Endothelial cell of umbilical vein (primary cell): Measurements from ENCODE around the gene KCNMA1. TPM values are rescaled to one million over a fixed set of nuclear protein-coding genes. Genes with fewer than 3 reads are reported as not detected.

Experiments
- BruUV-seq: library from RNA; stranded (reverse); fragments of 400-500 nt; replicated peaks from 2 replicates; lab custom pipeline; 2021; lab: Mats Ljungman, UMichigan
- CTCF ChIA-PET: fragments of 300-600, 350-600 bp; sonication (Branson Sonifier 250); formaldehyde crosslinking; loops from one replicate; lab custom pipeline; 2021; ENCODE audit warnings: antibody characterized with exemption, inconsistent platforms; lab: Charles Lee
- POLR2A ChIA-PET: fragments of 300-600, 350-600 bp; sonication (Branson Sonifier 250); formaldehyde crosslinking; loops from one replicate; lab custom pipeline; 2021; ENCODE audit warnings: antibody characterized with exemption, inconsistent platforms; lab: Charles Lee
- DNase-seq: peaks from one replicate; pipeline ENCODE4 v3.0.0-alpha.2; 2011; ENCODE audit warnings: low read depth, low spot score
- FAIRE-seq: peaks from 2 replicates; lab custom pipeline; 2011; peaks lifted over from hg19 to GRCh38; lab: Jason Lieb, UNC
- H2AFZ ChIP-seq: 2 replicates; pipeline ENCODE4 v1.6.0; 2012; ENCODE audit warnings: low read depth, low read length, control low read depth, inconsistent platforms
- H3K27ac ChIP-seq: 2 replicates; pipeline ENCODE4 v1.5.1; 2011; ENCODE audit warnings: low read depth, mild to moderate bottlenecking, control low read depth, low read length, moderate library complexity; ENCODE audit not compliant: insufficient read depth
- H3K27me3 ChIP-seq, 2 experiments: 2 replicates each; pipeline versions ENCODE4 v1.6.0 to v1.6.1; 2011; ENCODE audit warnings: low read length in 2 of 2, mixed read lengths in 1 of 2; ENCODE audit not compliant: control insufficient read depth in 2 of 2, insufficient read depth in 2 of 2
- H3K36me3 ChIP-seq, 2 experiments: 2 replicates in 1 of 2; 3 replicates in 1 of 2; pipeline ENCODE4 v1.5.1; 2011; ENCODE audit warnings: low read length in 2 of 2, mild to moderate bottlenecking in 1 of 2, moderate library complexity in 1 of 2; ENCODE audit not compliant: control insufficient read depth in 2 of 2, insufficient read depth in 2 of 2; ENCODE audit errors: extremely low read depth in 1 of 2
- H3K4me1 ChIP-seq: 3 replicates; pipeline ENCODE4 v1.5.1; 2011; ENCODE audit warnings: mild to moderate bottlenecking, low read length; ENCODE audit not compliant: control insufficient read depth, insufficient read depth; ENCODE audit errors: extremely low read depth
- H3K4me2 ChIP-seq: 2 replicates; pipeline ENCODE4 v1.6.1; 2011; ENCODE audit warnings: low read length, control low read depth, mixed read lengths; ENCODE audit not compliant: insufficient read depth
- H3K4me3 ChIP-seq, 3 experiments: fragments of 200-600 bp in 1 of 3; sonication (generic), shearing (Covaris generic) in 1 of 3; replicated peaks in 1 of 3; 2 replicates each; pipeline ENCODE4 v1.5.1; 2011 to 2016; ENCODE audit warnings: control low read depth in 3 of 3, low read length in 3 of 3, mild to moderate bottlenecking in 2 of 3, inconsistent platforms in 1 of 3, low read depth in 1 of 3, moderate library complexity in 1 of 3; ENCODE audit not compliant: insufficient read depth in 1 of 3
- H3K79me2 ChIP-seq: 2 replicates; pipeline ENCODE4 v1.6.0; 2012; ENCODE audit warnings: low read length, inconsistent platforms; ENCODE audit not compliant: control insufficient read depth, insufficient read depth
- H3K9ac ChIP-seq: replicated peaks from 2 replicates; pipeline ENCODE3; 2011; ENCODE audit warnings: low read length, control low read depth; ENCODE audit not compliant: insufficient read depth; ENCODE audit errors: extremely low read depth
- H3K9me1 ChIP-seq: replicated peaks from 3 replicates; pipeline ENCODE4 v1.6.0; 2011; ENCODE audit warnings: mild to moderate bottlenecking, low read length; ENCODE audit not compliant: control insufficient read depth, insufficient read depth; ENCODE audit errors: extremely low read depth
- H3K9me3 ChIP-seq: replicated peaks from 2 replicates; pipeline ENCODE4 v1.5.1; 2012; ENCODE audit warnings: low read length, inconsistent platforms; ENCODE audit not compliant: control insufficient read depth, insufficient read depth
- H4K20me1 ChIP-seq: replicated peaks from 2 replicates; pipeline ENCODE3; 2011; ENCODE audit warnings: mild to moderate bottlenecking, low read length; ENCODE audit not compliant: control insufficient read depth, insufficient read depth; ENCODE audit errors: extremely low read depth
- CTCF ChIP-seq, 2 donors: IDR thresholded peaks; 1 replicate in 1 of 2; 2 replicates in 1 of 2; pipeline ENCODE4 v1.5.1; 2011; ENCODE audit warnings: low read length in 2 of 2, mild to moderate bottlenecking in 2 of 2, moderate library complexity in 2 of 2, control low read depth in 1 of 2, inconsistent platforms in 1 of 2, low read depth in 1 of 2; ENCODE audit not compliant: insufficient read depth in 1 of 2; ENCODE audit errors: extremely low read depth in 1 of 2
- EZH2 ChIP-seq: IDR thresholded peaks from 2 replicates; pipeline ENCODE4 v1.6.1; 2012; ENCODE audit warnings: borderline replicate concordance, low read depth, mild to moderate bottlenecking, moderate library complexity, low read length, inconsistent platforms; ENCODE audit not compliant: severe bottlenecking
- FOS ChIP-seq: IDR thresholded peaks from 2 replicates; pipeline ENCODE4 v1.6.1; 2011; ENCODE audit warnings: mild to moderate bottlenecking, low read length, moderate library complexity, borderline replicate concordance; ENCODE audit not compliant: insufficient read depth
- GATA2 ChIP-seq: IDR thresholded peaks from 2 replicates; pipeline ENCODE4 v1.7.0; 2011; ENCODE audit warnings: low read depth, mild to moderate bottlenecking, moderate library complexity, mixed read lengths, low read length; ENCODE audit not compliant: insufficient read length, insufficient read depth
- JUN ChIP-seq: IDR thresholded peaks from 2 replicates; pipeline ENCODE4 v1.6.1; 2011; ENCODE audit warnings: borderline replicate concordance, low read depth; ENCODE audit not compliant: insufficient read length, insufficient read depth
- MAX ChIP-seq: IDR thresholded peaks from 2 replicates; pipeline ENCODE4 v1.6.1; 2011; ENCODE audit not compliant: insufficient read depth, insufficient read length
- MYC ChIP-seq: IDR thresholded peaks from one replicate; pipeline ENCODE4 v1.6.1; 2011; ENCODE audit warnings: mild to moderate bottlenecking, low read depth, low read length
- POLR2A ChIP-seq: IDR thresholded peaks from 2 replicates; pipeline ENCODE4 v1.6.1; 2012; ENCODE audit warnings: low read depth, mild to moderate bottlenecking, control low read depth, low read length
- POLR2AphosphoS5 ChIP-seq: IDR thresholded peaks from 2 replicates; pipeline ENCODE4 v1.6.1; 2012; ENCODE audit warnings: low read depth, mild to moderate bottlenecking, control low read depth, low read length, moderate library complexity; ENCODE audit not compliant: insufficient read depth
- dilution Hi-C: fragments of 300-500 bp; cut with MboI; formaldehyde crosslinking; loops from one replicate; pipeline ENCODE4 v1.15.0; 2019; ENCODE audit warnings: low sequenced_read_pairs; ENCODE audit not compliant: extremely low pct_ligation_motif_present
- intact Hi-C: fragments of 100-400 bp; cut with micrococcal nuclease; formaldehyde crosslinking; loops from one replicate; pipeline ENCODE4 v1.10.0; 2022
- polyA plus RNA-seq, 4 experiments: library from polyadenylated mRNA; depleted of rRNA in 3 of 4; stranded (reverse) in 3 of 4; unstranded in 1 of 4; fragments of >200 nt; gene quantifications; 2 replicates each; pipeline versions ENCODE4 v1.2.1 to v1.2.3, GENCODE V29; 2011 to 2012; ENCODE audit warnings: missing spikeins in 1 of 4
- total RNA-seq: library from RNA; stranded (reverse); gene quantifications from 2 replicates; pipeline ENCODE4 v1.2.3, GENCODE V29; 2021

The KCNMA1 gene
- total and polyA plus RNA-seq, 2 donors (not counting 3 experiments of a cell fraction or from before 2014, with no cell fraction given): 0.10 to 0.82 TPM

GRCh38 chr10:77553311-77553710 is 84.3 kb downstream of the KCNMA1 start:
- Histone ChIP-seq H3K27me3 (peaks cover 0 to 3% of the 10 kb centered on the region in 2 experiments), H3K27ac (no peak overlapping the region), H2AFZ (no peak overlapping the region), H3K9ac (no peak overlapping the region), H3K36me3 (no peaks in the 10 kb centered on the region), H4K20me1 (no peaks in the 10 kb centered on the region), H3K4me2 (no peak overlapping the region), H3K4me1 (no peaks in the 10 kb centered on the region), H3K9me3 (no peaks in the 10 kb centered on the region), H3K4me3 (no peak overlapping the region), H3K9me1 (no peaks in the 10 kb centered on the region), H3K79me2 (no peaks in the 10 kb centered on the region)
- no TSS peak for BruUV-seq
- dilution Hi-C loops (no loop called here), intact Hi-C loops (no loop called here)
- TF ChIP-seq GATA2 (no peak), MAX (no peak), POLR2A (no peak), FOS (no peak), EZH2 (no peak), JUN (no peak), MYC (no peak), POLR2AphosphoS5 (no peak), CTCF (IDR thresholded peaks at IDR 0.05; ENCODE audit: extremely low read depth in 1 of 2, insufficient read depth in 1 of 2, low read depth in 1 of 2, low read length in 2 of 2) (no peak)
- DNase-seq: no peak
- ChIA-PET CTCF (interaction anchor here (0.9 to 1.0 kb wide), 2 partner anchors 31 to 40 kb away, joined by 3 read pairs; no protein-coding TSS in a partner anchor), POLR2A (no interaction called here)
- no peak for FAIRE-seq
